HepG2 (cell line): ENCODE results near the gene BIRC6. TPM values are rescaled to one million over a fixed set of nuclear protein-coding genes. Genes with fewer than 3 reads are reported as not detected.
A peak's percentile ranks its signal among the peaks of the same experiment; 100 is the strongest.

Experiments used
- AKAP8 ChIP-seq: sonication (generic); formaldehyde crosslinking; IDR thresholded peaks from 2 replicates; pipeline ENCODE4 v1.5.1; 2020; ENCODE audit warnings: mild to moderate bottlenecking, missing genetic modification reagents
- DNMT3B ChIP-seq: conservative IDR thresholded peaks from 2 replicates; pipeline ENCODE4 v1.6.1; 2016; ENCODE audit warnings: missing biosample characterization, control low read depth
- FOXP4 ChIP-seq: sonication (generic); formaldehyde crosslinking; IDR thresholded peaks from 2 replicates; pipeline ENCODE4 v1.4.0; 2020; ENCODE audit warnings: missing genetic modification reagents
- HNRNPH1 ChIP-seq: fragments of 200-400 bp; formaldehyde crosslinking; optimal IDR thresholded peaks from 2 replicates; pipeline ENCODE3; 2017; ENCODE audit warnings: mild to moderate bottlenecking, low read depth, low read length
- HOMEZ ChIP-seq: IDR thresholded peaks from 2 replicates; pipeline ENCODE4 v1.6.1; 2016; ENCODE audit warnings: low read depth
- IKZF1 ChIP-seq: fragments of 450-650 bp; IDR thresholded peaks from 2 replicates; pipeline ENCODE4 v1.7.1; 2016
- KDM1A ChIP-seq: IDR thresholded peaks from 2 replicates; pipeline ENCODE4 v1.6.1; 2016; ENCODE audit warnings: missing compliant biosample characterization
- MAFF ChIP-seq: IDR thresholded peaks from 2 replicates; pipeline ENCODE4 v1.6.1; 2011; ENCODE audit warnings: low read depth, low read length, improper control_type of control experiment
- MBNL3 ChIP-seq: fragments of 250-450 bp; sonication (Bioruptor Pico); conservative IDR thresholded peaks from 2 replicates; pipeline ENCODE4 v1.8.0; 2022; ENCODE audit warnings: mild to moderate bottlenecking, inconsistent platforms
- MTA1 ChIP-seq: sonication (generic); formaldehyde crosslinking; IDR thresholded peaks from 2 replicates; pipeline ENCODE4 v1.4.0; 2020; ENCODE audit warnings: missing genetic modification reagents, mild to moderate bottlenecking, borderline replicate concordance
- MZF1 ChIP-seq: sonication (generic); formaldehyde crosslinking; IDR thresholded peaks from 2 replicates; pipeline ENCODE4 v1.8.1; 2023; ENCODE audit warnings: mild to moderate bottlenecking, missing genetic modification reagents, borderline replicate concordance
- NFATC3 ChIP-seq: sonication (generic); formaldehyde crosslinking; IDR thresholded peaks from 2 replicates; pipeline ENCODE4 v1.5.1; 2020; ENCODE audit warnings: mild to moderate bottlenecking, missing genetic modification reagents
- NKX3-1 ChIP-seq: sonication (generic); formaldehyde crosslinking; IDR thresholded peaks from 2 replicates; pipeline ENCODE4 v1.5.0; 2020; ENCODE audit warnings: missing genetic modification reagents
- NR3C1 ChIP-seq: sonication (generic); formaldehyde crosslinking; IDR thresholded peaks from 2 replicates; pipeline ENCODE4 v1.4.0; 2020; ENCODE audit warnings: missing genetic modification reagents
- PRPF4 ChIP-seq: fragments of 200-400 bp; formaldehyde crosslinking; IDR thresholded peaks from 2 replicates; pipeline ENCODE4 v1.6.1; 2016; ENCODE audit warnings: low read length, low read depth; ENCODE audit not compliant: poor library complexity, severe bottlenecking
- SRSF4 ChIP-seq: fragments of 200-400 bp; formaldehyde crosslinking; IDR thresholded peaks from one replicate; pipeline ENCODE4 v1.6.1; 2018; ENCODE audit warnings: mild to moderate bottlenecking, low read depth, low read length, moderate library complexity; ENCODE audit not compliant: poor library complexity, severe bottlenecking
- SYNCRIP ChIP-seq: fragments of 200-400 bp; formaldehyde crosslinking; IDR thresholded peaks from 2 replicates; pipeline ENCODE4 v1.6.1; 2018; ENCODE audit warnings: mild to moderate bottlenecking, low read depth, low read length; ENCODE audit not compliant: insufficient read depth
- TAF15 ChIP-seq: fragments of 200-400 bp; formaldehyde crosslinking; IDR thresholded peaks from one replicate; pipeline ENCODE4 v1.6.1; 2018; ENCODE audit warnings: mild to moderate bottlenecking, low read depth, low read length; ENCODE audit not compliant: poor library complexity, severe bottlenecking
- TERF1 ChIP-seq: sonication (generic); formaldehyde crosslinking; IDR thresholded peaks from 2 replicates; pipeline ENCODE4 v1.8.0; 2022; ENCODE audit warnings: mild to moderate bottlenecking, missing genetic modification reagents, moderate library complexity
- THYN1 ChIP-seq: sonication (generic); formaldehyde crosslinking; IDR thresholded peaks from 2 replicates; pipeline ENCODE4 v1.8.1; 2023; ENCODE audit warnings: low read depth, mild to moderate bottlenecking, moderate library complexity, missing genetic modification reagents, borderline replicate concordance
- ZBTB1 ChIP-seq: sonication (generic); formaldehyde crosslinking; IDR thresholded peaks from 2 replicates; pipeline ENCODE4 v1.4.0; 2020; ENCODE audit warnings: missing genetic modification reagents, borderline replicate concordance
- ZBTB8A ChIP-seq: sonication (generic); formaldehyde crosslinking; IDR thresholded peaks from 2 replicates; pipeline ENCODE4 v1.4.0; 2020; ENCODE audit warnings: mild to moderate bottlenecking, low read depth, missing genetic modification reagents, borderline replicate concordance
- ZNF296 ChIP-seq: sonication (generic); formaldehyde crosslinking; conservative IDR thresholded peaks from 2 replicates; pipeline ENCODE4 v1.5.0; 2020; ENCODE audit warnings: mild to moderate bottlenecking, missing genetic modification reagents
- ZNF337 ChIP-seq: sonication (generic); formaldehyde crosslinking; IDR thresholded peaks from 2 replicates; pipeline ENCODE4 v1.5.1; 2020; ENCODE audit warnings: missing genetic modification reagents, low read depth, mild to moderate bottlenecking, borderline replicate concordance
- ZNF589 ChIP-seq: sonication (generic); formaldehyde crosslinking; conservative IDR thresholded peaks from 2 replicates; pipeline ENCODE4 v1.8.0; 2022; ENCODE audit warnings: mild to moderate bottlenecking, moderate library complexity, missing genetic modification reagents
- ZNF605 ChIP-seq: sonication (generic); formaldehyde crosslinking; IDR thresholded peaks from 2 replicates; pipeline ENCODE4 v1.8.0; 2022; ENCODE audit warnings: mild to moderate bottlenecking, missing genetic modification reagents
- polyA plus RNA-seq, 8 experiments: library from polyadenylated mRNA; depleted of rRNA in 3 of 8; stranded (reverse) in 7 of 8; unstranded in 1 of 8; fragments of >200 nt; fragmentation: Illumina TruSeq in 4 of 8; extraction: Trizol in 4 of 8; gene quantifications; 2 replicates each; pipeline versions ENCODE4 v1.2.1 to v1.2.3, GENCODE V29; 2011 to 2016; ENCODE audit warnings: low read depth in 4 of 8, missing spikeins in 1 of 8, mixed read lengths in 1 of 8; ENCODE audit not compliant: insufficient read depth in 1 of 8
- total RNA-seq, 5 experiments: library from RNA; depleted of rRNA; stranded (reverse); fragments of >200 nt; fragmentation: Illumina TruSeq; extraction: Trizol; gene quantifications; 2 replicates each; pipeline ENCODE4 v1.2.3, GENCODE V29; 2016; ENCODE audit warnings: low read depth in 1 of 5
- TF ChIP-seq, protein P1 (sequence below): sonication (generic); formaldehyde crosslinking; IDR thresholded peaks from 2 replicates; pipeline ENCODE4 v1.8.1; 2022; ENCODE audit warnings: mild to moderate bottlenecking, missing genetic modification reagents

The BIRC6 gene
- total and polyA plus RNA-seq, 2 of the 13 experiments (the other 11 are each of a cell fraction or from before 2014, with no cell fraction given) = 65.6 to 120 TPM

GRCh38 chr2:32442020-32442467, 85.2 kb downstream of the BIRC6 start (continued):
- TF ChIP-seq NKX3-1 (CRISPR knock-in tag) (no peak), ZNF589 (CRISPR knock-in tag) (no peak), ZNF605 (CRISPR knock-in tag) (no peak), ZBTB8A (CRISPR knock-in tag) (no peak), IKZF1 (no peak), FOXP4 (peak; percentile 83), ZNF337 (no peak), DNMT3B (no peak), HOMEZ (CRISPR knock-in tag) (peak; percentile 90), PRPF4 (no peak), NR3C1 (CRISPR knock-in tag) (no peak), THYN1 (CRISPR knock-in tag) (no peak), TAF15 (no peak), TERF1 (CRISPR knock-in tag) (no peak), ZNF296 (CRISPR knock-in tag) (no peak), HNRNPH1 (no peak), MAFF (peak; percentile 32; the same call in 1 of the 2 replicates), MTA1 (CRISPR knock-in tag) (no peak), NFATC3 (CRISPR knock-in tag) (no peak), SYNCRIP (no peak), ZBTB1 (CRISPR knock-in tag) (no peak), MBNL3 (CRISPR knock-in tag) (no peak), KDM1A (CRISPR knock-in tag) (no peak), MZF1 (CRISPR knock-in tag) (no peak), AKAP8 (CRISPR knock-in tag) (no peak), SRSF4 (no peak)
- TF ChIP-seq, protein P1, sequence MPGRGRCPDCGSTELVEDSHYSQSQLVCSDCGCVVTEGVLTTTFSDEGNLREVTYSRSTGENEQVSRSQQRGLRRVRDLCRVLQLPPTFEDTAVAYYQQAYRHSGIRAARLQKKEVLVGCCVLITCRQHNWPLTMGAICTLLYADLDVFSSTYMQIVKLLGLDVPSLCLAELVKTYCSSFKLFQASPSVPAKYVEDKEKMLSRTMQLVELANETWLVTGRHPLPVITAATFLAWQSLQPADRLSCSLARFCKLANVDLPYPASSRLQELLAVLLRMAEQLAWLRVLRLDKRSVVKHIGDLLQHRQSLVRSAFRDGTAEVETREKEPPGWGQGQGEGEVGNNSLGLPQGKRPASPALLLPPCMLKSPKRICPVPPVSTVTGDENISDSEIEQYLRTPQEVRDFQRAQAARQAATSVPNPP (CRISPR knock-in tag) = no peak
